Activated CD8-positive, alpha-beta memory T cell treated with anti-CD3 and anti-CD28 coated beads, Interleukin-2, amount 10 ng/mL, durations not matched to agents 7 days and 5 days (primary cell): ENCODE data around the gene SLC30A9. TPM values are rescaled to one million over a fixed set of nuclear protein-coding genes. Genes with fewer than 3 reads are reported as not detected.

ENCODE experiments used
- ATAC-seq: fragments of 150-1000 bp; cut with Tn5 transposase; one replicate; pipeline ENCODE4 v1.10.0; 2021; ENCODE audit warnings: moderate library complexity
- CTCF ChIA-PET: fragments of 350-600 bp; sonication (Branson Sonifier 250); formaldehyde crosslinking; loops from one replicate; lab custom pipeline; 2021; ENCODE audit warnings: antibody characterized with exemption; lab: Charles Lee
- DNase-seq: peaks from one replicate; pipeline ENCODE4 v3.0.0-alpha.2; 2020
- H3K27ac Mint-ChIP-seq: one replicate; pipeline ENCODE4 v1.8.0; 2021; ENCODE audit warnings: mild to moderate bottlenecking, mixed read lengths
- H3K27me3 Mint-ChIP-seq: one replicate; pipeline ENCODE4 v1.8.0; 2021; ENCODE audit warnings: mixed read lengths
- H3K36me3 Mint-ChIP-seq: one replicate; pipeline ENCODE4 v1.8.0; 2021; ENCODE audit warnings: mild to moderate bottlenecking, mixed read lengths
- H3K4me1 Mint-ChIP-seq: one replicate; pipeline ENCODE4 v1.8.0; 2021; ENCODE audit warnings: mixed read lengths
- H3K4me3 Mint-ChIP-seq: one replicate; pipeline ENCODE4 v1.8.0; 2021; ENCODE audit warnings: mild to moderate bottlenecking, moderate library complexity, mixed read lengths
- H3K9me3 Mint-ChIP-seq: one replicate; pipeline ENCODE4 v1.8.0; 2022; ENCODE audit warnings: low read depth, mixed read lengths
- total RNA-seq, 2 experiments: library from RNA; stranded (reverse); gene quantifications; one replicate each; pipeline ENCODE4 v1.2.3, GENCODE V29; 2021

Gene SLC30A9
- total RNA-seq, 2 experiments from 2014 or later = 31.9 to 33.9 TPM

DNA sequence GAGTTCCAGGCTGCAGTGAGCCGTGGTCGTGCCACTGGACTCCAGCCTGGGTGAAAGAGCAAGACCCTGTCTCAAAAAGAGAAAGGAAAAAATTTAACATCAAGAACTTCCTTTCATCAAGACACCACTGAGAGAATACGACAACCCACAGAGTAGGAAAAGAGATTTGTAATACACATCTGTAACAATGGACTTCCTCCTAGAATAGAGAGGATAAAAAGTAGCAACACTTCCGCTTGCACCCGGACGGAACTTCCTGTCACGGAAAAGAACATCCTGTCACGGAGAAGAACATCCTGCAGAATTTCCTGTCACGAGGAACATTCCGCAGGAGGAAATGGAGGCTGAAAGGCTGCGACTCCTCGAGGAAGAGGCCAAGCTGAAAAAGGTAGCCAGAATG is 8.9 kb upstream of the SLC30A9 start, which contains the start of gene DCAF4L1:
Gene DCAF4L1, plus strand, starts transcription at position 301 of the 400 bp plus-strand sequence. Its CDS starts 37 bp downstream, at position 338.
- CTCF ChIA-PET = no interaction called here

GRCh38 chr4:41982716-41983115 is 7.6 kb upstream of the SLC30A9 start:
- CTCF ChIA-PET = no interaction called here
- Mint-ChIP-seq H3K27ac (no peak overlapping the region), H3K9me3 (no peaks in the 10 kb centered on the region), H3K4me3 (no peak overlapping the region), H3K4me1 (peaks cover 3% of the 10 kb centered on the region), H3K36me3 (peaks cover 2% of the 10 kb centered on the region), H3K27me3 (no peaks in the 10 kb centered on the region)
- ATAC-seq (no peak), DNase-seq (no peak)

More for the DNA sequence above, 8.9 kb upstream of the SLC30A9 start, which contains the start of gene DCAF4L1:
- ATAC-seq (no peak), DNase-seq (no peak)
- Mint-ChIP-seq H3K27me3 (no peaks in the 10 kb centered on the region), H3K4me1 (peaks cover 4% of the 10 kb centered on the region), H3K36me3 (no peaks in the 10 kb centered on the region), H3K4me3 (no peak within 1 kb of the TSS), H3K27ac (no peak within 1 kb of the TSS), H3K9me3 (no peaks in the 10 kb centered on the region)

- no peak for DNase-seq
- ATAC-seq = no peak
Observed at GRCh38 chr4:41985151-41985550, 5.2 kb upstream of the SLC30A9 start.

GRCh38 chr4:41989994-41990364 is 351 bp upstream of the SLC30A9 start:
- Mint-ChIP-seq H3K27me3 (no peaks in the 10 kb centered on the region), H3K9me3 (no peaks in the 10 kb centered on the region), H3K4me3 (peak overlapping the region; percentile 99), H3K27ac (peak overlapping the region; percentile 96), H3K36me3 (peaks cover 4% of the 10 kb centered on the region), H3K4me1 (peaks cover 29% of the 10 kb centered on the region)
- CTCF ChIA-PET = interaction anchor here (0.8 to 1.0 kb wide), 4 partner anchors 14 to 55 kb away, joined by 3 to 4 read pairs (median 3); partner anchors contain the start of gene TMEM33
- no peak for DNase-seq
- ATAC-seq = peak; percentile 8

More at GRCh38 chr4:41985151-41985550, 5.2 kb upstream of the SLC30A9 start:
- H3K27ac Mint-ChIP-seq = no peak overlapping the region
- H3K4me3 Mint-ChIP-seq = no peak overlapping the region
- H3K27me3 Mint-ChIP-seq = no peaks in the 10 kb centered on the region
- peaks cover 12% of the 10 kb centered on the region for H3K4me1 Mint-ChIP-seq
- CTCF ChIA-PET = interaction anchor here (0.8 kb wide), 1 partner anchor 19 kb away, joined by 3 read pairs; no protein-coding TSS in a partner anchor
- H3K9me3 Mint-ChIP-seq = no peaks in the 10 kb centered on the region
- peaks cover 2% of the 10 kb centered on the region for H3K36me3 Mint-ChIP-seq

GRCh38 chr4:41991916-41992767 is 1.8 kb downstream of the SLC30A9 start:
- Mint-ChIP-seq H3K27ac (peak overlapping the region; percentile 15), H3K36me3 (peaks cover 6% of the 10 kb centered on the region), H3K9me3 (no peaks in the 10 kb centered on the region), H3K4me1 (peaks cover 31% of the 10 kb centered on the region), H3K4me3 (peak overlapping the region; percentile 40), H3K27me3 (no peaks in the 10 kb centered on the region)
- ATAC-seq (no peak), DNase-seq (no peak)
- CTCF ChIA-PET = no interaction called here

- no peak overlapping the region for H3K4me3 Mint-ChIP-seq
- no peak for DNase-seq
- no peaks in the 10 kb centered on the region for H3K9me3 Mint-ChIP-seq
- H3K27me3 Mint-ChIP-seq = no peaks in the 10 kb centered on the region
- ATAC-seq = no peak
- CTCF ChIA-PET = no interaction called here
- H3K36me3 Mint-ChIP-seq = peaks cover 9% of the 10 kb centered on the region
- H3K4me1 Mint-ChIP-seq = peaks cover 33% of the 10 kb centered on the region
- H3K27ac Mint-ChIP-seq = no peak overlapping the region
Observed at GRCh38 chr4:41992967-41993857, 2.9 kb downstream of the SLC30A9 start.

DNA sequence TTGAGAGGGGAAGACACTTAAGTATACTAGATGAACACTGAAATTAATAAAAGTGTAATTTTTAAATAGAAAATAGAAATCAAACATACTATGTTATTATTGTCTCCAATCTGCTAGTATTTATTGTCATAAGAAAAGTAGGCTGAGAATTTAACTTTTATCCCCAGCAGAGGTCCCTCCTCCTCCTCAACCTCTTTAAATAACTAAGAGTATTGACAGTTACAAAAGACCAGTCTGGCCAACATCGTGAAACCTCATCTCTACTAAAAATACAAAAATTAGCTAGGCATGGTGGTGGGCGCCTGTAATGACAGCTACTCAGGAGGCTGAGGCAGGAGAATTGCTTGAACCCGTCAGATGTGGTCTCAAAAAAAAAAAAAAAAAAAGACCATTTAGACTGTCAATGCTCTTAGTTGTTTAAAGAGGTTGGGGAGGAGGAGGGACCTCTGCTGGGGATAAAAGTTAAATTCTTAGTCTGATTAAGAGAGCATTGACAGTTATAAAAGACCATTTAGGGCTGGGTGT is 4.2 kb downstream of the SLC30A9 start:
- peaks cover 9% of the 10 kb centered on the region for H3K36me3 Mint-ChIP-seq
- peaks cover 27% of the 10 kb centered on the region for H3K4me1 Mint-ChIP-seq
- CTCF ChIA-PET = no interaction called here

DNA sequence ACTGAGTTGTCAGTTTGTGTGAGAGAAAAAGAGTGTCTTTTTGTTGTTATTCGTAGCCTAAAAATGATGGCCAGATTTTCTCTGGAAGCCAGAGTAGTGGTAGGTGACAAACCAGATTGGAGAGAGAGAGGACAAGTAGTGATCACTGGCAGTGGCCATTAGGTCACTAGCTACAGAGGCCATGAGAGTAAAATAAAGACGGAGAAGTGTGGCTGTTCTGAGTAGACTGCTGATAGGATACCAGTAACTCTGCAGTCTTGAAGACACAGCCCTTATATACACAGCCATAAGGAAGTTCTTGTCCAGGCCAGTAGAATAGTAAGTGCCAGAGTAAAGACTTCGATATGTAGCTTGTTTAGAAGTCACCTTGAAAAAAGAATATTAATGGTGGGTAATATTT is 7.7 kb downstream of the SLC30A9 start:
- Mint-ChIP-seq H3K9me3 (no peaks in the 10 kb centered on the region), H3K27me3 (no peaks in the 10 kb centered on the region), H3K36me3 (peaks cover 17% of the 10 kb centered on the region), H3K4me1 (peaks cover 5% of the 10 kb centered on the region), H3K4me3 (no peak overlapping the region), H3K27ac (no peak overlapping the region)
- no peak for DNase-seq
- no peak for ATAC-seq
- CTCF ChIA-PET = no interaction called here

More for the DNA sequence above, 4.2 kb downstream of the SLC30A9 start:
- ATAC-seq (no peak), DNase-seq (no peak)
- Mint-ChIP-seq H3K27me3 (no peaks in the 10 kb centered on the region), H3K9me3 (no peaks in the 10 kb centered on the region), H3K4me3 (no peak overlapping the region), H3K27ac (no peak overlapping the region)

DNA sequence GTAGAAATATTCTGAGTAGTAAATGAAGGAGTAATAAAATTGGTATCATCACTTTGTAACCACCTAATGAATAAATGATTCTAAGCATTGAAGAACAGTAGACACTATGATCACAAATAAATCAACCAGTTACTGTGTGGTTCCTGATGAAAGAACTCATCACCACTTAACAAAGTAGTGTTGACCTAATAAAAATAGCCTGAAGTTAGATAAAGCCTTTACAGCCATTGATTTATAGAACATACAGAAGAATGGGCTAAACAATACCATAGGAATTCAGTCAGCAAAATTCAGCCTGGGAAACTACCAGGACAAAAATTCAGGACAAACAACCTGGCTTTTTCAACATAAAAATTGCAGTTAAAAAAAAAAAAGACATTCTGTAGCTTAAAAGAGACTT is 9.0 kb downstream of the SLC30A9 start:
- CTCF ChIA-PET = no interaction called here
- Mint-ChIP-seq H3K4me1 (peaks cover 5% of the 10 kb centered on the region), H3K27ac (no peak overlapping the region), H3K9me3 (no peaks in the 10 kb centered on the region), H3K4me3 (no peak overlapping the region), H3K27me3 (no peaks in the 10 kb centered on the region), H3K36me3 (peaks cover 22% of the 10 kb centered on the region)
- DNase-seq = no peak
- ATAC-seq = no peak

DNA sequence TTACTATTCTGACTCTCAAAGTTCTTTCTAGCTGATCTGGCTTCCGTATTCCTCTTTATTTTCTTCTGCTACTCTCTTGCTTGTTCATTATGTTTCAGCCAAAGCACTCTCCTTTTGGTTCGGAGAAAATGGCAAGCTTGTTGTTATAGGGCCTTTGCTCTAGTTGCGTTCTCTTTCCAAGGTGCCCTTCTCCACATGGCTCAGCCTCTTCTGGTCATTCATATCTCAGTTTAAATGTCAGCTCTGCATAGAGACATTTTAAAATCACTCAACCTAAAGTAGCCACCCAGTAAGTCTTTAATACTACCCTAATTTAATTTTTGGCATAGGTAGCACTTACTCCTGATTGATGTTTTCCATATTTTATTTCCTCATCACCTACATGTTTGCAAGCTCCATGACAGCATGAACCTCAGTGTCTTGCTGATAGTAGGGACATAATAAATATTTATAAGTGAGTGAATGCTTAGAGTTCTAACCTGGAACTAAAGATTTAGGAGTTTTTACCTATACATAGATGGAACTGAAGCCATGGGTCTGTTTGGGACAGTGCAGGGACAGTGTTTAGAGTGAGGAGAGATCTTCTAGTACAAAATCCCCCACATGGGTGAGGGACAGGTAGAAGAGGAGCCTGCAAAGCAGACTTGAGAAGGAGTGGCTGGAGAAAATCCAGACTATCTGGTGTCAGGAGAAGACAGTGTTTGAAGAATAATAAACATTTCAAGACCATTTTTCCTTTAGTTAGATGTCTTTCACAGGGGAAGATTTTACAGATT is 17.9 kb downstream of the SLC30A9 start:
- no peak for DNase-seq
- ATAC-seq = no peak
- CTCF ChIA-PET = interaction anchor here (1.4 kb wide), 1 partner anchor 18 kb away, joined by 3 read pairs; the partner anchor contains the start of gene SLC30A9
- no peaks in the 10 kb centered on the region for H3K9me3 Mint-ChIP-seq
- no peak overlapping the region for H3K4me3 Mint-ChIP-seq
- peaks cover 54% of the 10 kb centered on the region for H3K36me3 Mint-ChIP-seq
- H3K27me3 Mint-ChIP-seq = no peaks in the 10 kb centered on the region
- no peaks in the 10 kb centered on the region for H3K4me1 Mint-ChIP-seq
- no peak overlapping the region for H3K27ac Mint-ChIP-seq

- Mint-ChIP-seq H3K4me1 (no peaks in the 10 kb centered on the region), H3K27ac (no peak overlapping the region), H3K36me3 (peaks cover 30% of the 10 kb centered on the region), H3K27me3 (no peaks in the 10 kb centered on the region), H3K4me3 (no peak overlapping the region), H3K9me3 (no peaks in the 10 kb centered on the region)
- CTCF ChIA-PET = no interaction called here
- no peak for DNase-seq
- no peak for ATAC-seq
Observed at GRCh38 chr4:42015438-42015837, 25.1 kb downstream of the SLC30A9 start.

- Mint-ChIP-seq H3K4me1 (no peaks in the 10 kb centered on the region), H3K27ac (no peak overlapping the region), H3K27me3 (no peaks in the 10 kb centered on the region), H3K9me3 (no peaks in the 10 kb centered on the region), H3K36me3 (peaks cover 23% of the 10 kb centered on the region), H3K4me3 (no peak overlapping the region)
- no peak for DNase-seq
- no peak for ATAC-seq
- CTCF ChIA-PET = interaction anchor here (0.9 kb wide), 1 partner anchor 28 kb away, joined by 3 read pairs; the partner anchor contains the start of gene SLC30A9
Observed at GRCh38 chr4:42018451-42018850, 28.1 kb downstream of the SLC30A9 start.
